DLD1 (cell line): Measurements from ENCODE around the gene PVR.
"Not testable (repeated sequence)": the region's sequence is repeated elsewhere in the genome, so short reads cannot be mapped to it uniquely, and the experiment has no call there.

ENCODE experiments used
- in situ Hi-C: cut with HindIII; loops from 2 replicates; pipeline ENCODE4 v1.10.0; 2017; ENCODE audit warnings: low sequenced_read_pairs

Gene PVR

GRCh38 chr19:44668985-44669764 is 25.5 kb downstream of the PVR start:
- in situ Hi-C loops: no loop called here

- in situ Hi-C loops: not testable (repeated sequence)
Observed at GRCh38 chr19:44670027-44670426, 26.3 kb downstream of the PVR start.

DNA sequence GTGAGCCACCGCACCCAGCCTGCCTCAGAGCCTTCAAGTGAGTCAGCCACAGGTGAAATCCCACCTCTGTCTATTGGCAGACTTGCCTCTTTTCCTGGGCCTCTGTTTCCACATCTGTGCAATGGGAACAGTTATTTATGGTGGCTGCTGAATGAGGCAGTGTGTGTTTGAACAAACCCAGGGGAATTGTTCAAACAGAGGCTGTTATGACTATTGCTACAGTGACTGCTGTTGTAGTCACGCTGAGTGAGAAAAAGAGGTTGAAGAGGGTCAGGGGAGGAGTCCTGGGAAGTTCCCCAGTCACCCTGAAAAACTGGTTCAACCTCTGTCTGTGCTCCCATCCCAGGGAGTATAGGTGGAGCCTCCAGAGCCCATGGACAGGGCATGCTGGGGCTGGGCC is 27.7 kb downstream of the PVR start, which contains the start of gene CEACAM19:
CEACAM19 (plus strand) TSS at position 83 of the 400 bp plus-strand sequence. CDS start 450 bp downstream, outside the sequence.
- in situ Hi-C loops: no loop called here

DNA sequence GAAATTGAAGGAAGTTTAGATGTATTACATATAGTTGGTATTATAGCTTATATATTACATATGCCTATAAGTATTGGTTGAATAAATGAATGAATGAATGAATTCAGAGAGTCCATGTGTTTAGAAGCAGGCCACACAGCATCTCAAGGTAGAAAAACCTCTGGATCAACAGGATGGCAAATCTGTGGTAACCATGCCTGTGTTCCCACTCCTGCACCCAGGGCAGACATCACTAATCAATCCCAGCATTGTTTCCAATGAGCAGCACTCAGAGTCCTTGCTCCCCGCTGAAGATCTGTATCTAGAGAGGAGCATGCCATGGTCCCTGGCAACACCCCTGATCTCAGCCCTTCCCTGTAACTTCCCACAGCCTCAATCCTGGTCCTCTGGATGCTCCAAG is 28.5 kb downstream of the PVR start:
- in situ Hi-C loops: no loop called here

GRCh38 chr19:44673510-44673909 is 29.8 kb downstream of the PVR start:
- in situ Hi-C loops: no loop called here

GRCh38 chr19:44675521-44675920 is 31.8 kb downstream of the PVR start:
- in situ Hi-C loops: no loop called here

DNA sequence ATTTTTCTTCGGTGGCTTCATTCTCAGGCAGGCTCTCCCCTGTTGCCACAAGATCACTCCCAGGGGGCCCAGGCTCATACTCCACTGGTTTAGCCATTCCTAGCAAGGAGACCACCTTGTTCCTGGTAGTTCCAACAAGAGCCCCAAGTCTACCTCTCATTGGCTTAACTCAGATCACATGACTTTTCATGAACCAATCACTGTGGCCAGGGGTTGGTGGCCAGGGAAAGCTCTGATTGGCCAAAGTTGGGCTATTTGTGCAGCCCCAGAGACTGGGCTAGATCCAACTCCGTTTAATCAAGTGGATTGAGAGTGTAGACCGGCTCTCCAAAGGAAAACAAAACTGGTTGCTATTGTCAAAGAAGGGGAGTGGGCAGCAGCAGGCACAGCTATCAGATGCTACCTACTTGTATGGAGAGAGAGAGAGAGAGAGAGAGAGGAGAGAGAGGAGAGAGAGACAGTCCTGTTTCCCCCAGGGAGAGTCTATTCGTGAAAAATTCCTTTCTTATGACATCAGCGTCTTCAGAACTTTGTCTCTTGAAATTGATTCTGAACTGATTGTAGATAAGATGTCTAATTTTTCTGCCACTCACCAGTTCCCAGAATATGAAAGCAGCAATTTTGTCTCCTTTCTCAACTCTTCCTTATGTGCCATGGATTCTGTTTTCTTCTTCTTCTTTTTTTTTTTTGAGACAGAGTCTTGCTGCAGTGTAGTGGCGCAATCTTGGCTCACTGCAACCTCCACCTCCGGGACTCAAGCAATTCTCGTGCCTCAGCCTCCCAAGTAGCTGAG is 33.5 kb downstream of the PVR start:
- in situ Hi-C loops: no loop called here

- in situ Hi-C loops: no loop called here
Observed at GRCh38 chr19:44680536-44680935, 36.8 kb downstream of the PVR start.

- in situ Hi-C loops: no loop called here
Observed at GRCh38 chr19:44681992-44682790, 38.5 kb downstream of the PVR start.

DNA sequence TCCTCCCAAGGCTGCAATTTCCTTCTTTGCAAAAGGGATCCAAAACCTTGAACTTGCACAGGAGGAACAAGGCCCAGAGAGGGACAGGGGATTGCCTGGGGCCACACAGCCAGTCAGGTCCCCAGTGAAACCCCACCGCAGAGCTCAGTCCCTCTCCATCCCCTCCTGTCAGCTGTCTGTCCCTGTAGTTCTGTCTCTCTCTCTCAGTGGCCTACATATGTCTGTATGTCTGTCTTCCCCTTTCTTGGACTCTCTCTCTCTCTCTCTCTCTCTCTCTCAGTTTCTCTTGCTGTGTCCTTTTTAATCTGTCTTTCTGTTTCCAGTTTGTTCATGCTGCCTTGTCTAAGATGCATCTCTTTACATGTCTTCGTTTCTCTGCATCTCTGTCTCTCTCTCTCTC is 39.1 kb downstream of the PVR start:
- in situ Hi-C loops: no loop called here

DNA sequence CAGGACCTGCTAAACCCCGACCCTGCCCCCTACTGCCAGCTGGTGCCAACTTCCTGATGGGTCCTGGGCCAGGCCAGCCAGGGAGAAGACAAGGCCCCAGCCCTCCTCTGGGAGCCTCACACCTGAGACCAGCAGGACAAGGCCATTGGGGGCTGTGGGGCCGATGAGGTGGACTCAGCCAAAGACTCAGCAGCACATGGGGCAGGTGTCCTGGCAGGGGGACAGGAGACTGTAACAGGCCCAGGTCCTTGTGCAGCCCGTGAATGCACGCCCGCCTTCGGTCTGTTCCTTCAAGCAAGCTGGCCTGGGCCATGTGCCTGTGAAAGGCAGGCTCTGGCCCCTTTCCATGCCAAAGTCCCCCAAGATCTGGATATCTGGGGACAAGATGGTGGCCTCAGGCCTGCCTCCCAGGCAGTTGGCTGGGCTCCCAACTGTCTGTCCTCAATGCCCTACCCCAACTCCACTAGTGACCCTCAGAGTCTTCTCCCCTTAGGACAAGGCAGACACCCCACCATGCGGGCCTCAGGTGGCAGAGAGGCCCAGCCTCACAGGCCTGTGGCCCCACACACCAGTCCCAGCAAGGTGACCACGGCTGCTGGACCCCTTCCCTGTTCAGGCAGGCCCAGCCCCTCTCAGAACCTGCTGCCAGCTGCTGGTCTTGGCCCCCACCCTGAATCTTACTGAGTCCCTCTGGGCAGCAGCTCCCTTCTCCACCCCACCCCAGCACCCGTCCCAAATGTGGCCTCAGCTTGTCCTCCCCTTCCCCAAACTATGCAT is 39.9 kb downstream of the PVR start:
- in situ Hi-C loops: no loop called here

DNA sequence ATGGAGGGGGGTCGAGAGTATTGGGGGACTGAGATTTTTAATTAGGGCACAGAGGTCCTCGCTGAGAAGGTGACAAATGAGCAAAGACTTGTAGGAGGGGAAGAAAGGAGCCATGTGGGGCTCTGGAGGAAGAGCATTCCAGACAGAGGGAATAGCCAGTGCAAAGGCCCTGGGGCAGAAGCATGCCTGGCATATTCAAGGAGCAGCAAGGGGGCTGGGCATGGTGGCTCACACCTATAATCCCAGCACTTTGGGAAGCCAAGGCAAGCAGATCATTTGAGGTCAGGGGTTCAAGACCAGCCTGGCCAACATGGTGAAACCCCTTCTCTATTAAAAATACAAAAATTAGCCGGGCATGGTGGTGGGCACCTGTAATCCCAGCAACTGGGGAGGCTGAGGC is 40.7 kb downstream of the PVR start:
- in situ Hi-C loops: not testable (repeated sequence)

GRCh38 chr19:44684892-44685863 is 41.5 kb downstream of the PVR start:
- in situ Hi-C loops: no loop called here

- in situ Hi-C loops: no loop called here
Observed at GRCh38 chr19:44685877-44686276, 42.2 kb downstream of the PVR start.

DNA sequence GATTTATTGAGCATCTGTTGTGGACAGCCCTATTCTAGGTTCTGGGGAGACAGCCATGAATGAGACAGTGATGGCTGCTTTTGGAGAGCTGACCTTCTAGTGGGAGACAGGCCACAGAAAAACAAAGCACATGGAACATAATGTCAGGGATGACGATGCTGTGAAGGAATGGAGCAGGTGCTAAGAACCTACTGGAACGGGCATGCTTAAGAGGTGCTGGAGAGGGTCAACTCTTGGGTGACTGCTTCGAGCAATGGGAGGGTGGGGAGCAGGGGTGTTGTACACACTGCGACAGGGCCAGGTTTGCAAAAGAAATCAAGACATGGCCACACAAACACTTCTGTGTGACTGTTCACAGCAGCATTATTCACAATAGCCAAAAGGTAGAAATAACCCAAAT is 43.2 kb downstream of the PVR start:
- in situ Hi-C loops: no loop called here

DNA sequence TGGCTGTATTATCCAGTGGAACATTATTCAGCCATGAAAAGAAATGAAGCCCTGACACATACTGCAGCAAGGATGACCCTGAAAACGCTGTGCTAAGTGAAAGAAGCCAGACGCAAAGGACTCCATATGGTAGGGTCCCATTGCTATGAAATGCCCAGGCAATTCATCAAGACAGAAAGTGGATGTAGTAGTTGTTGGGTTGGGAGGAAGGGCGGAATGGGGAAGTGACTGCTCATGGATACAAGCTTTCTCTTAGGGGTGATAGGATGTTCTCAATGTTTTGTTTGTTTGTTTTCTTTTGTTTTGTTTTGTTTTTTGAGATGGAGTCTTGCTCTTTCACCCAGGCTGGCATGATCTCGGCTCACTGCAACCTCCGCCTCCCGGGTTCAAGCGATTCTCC is 44.2 kb downstream of the PVR start:
- in situ Hi-C loops: no loop called here

DNA sequence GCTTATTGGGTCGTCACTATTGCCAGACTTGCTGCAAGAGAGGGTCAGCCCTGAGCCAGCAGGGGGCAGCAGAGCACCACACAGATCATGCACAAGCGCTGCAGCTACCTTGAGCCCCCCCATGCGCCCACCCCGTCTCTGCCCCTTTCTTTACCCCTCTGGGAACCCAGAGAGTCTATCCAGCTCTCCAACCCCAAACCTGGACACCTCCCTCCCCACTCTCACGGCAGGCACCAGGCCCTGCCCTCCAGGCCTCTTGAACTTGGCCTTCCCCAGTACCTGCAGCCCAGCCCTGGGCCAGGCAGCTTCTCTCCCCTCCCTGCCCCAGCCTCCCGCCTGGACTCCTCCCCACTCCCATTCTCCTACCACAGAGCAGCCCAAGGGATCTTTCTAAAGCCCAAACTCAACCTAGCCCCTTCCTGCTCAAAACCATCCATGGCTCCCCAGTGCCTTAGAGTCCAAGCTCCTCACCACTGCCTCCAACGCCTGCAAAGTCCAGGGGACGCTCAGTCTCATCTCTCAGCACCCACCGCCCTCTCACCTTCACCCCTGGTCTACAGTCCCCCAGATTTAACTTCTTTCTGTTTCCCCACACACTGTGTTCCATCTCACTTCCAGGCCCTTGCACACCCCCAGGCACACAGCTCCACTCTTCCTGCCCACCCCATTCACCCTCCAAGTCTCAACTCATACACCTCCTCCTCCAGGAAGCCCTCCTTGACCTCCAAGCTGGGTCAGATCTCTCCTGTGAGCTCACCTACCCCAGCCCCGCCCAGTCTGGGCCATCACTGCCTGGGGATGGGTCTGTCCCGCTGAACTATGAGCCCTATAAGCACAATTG is 45.8 kb downstream of the PVR start:
- in situ Hi-C loops: no loop called here

DNA sequence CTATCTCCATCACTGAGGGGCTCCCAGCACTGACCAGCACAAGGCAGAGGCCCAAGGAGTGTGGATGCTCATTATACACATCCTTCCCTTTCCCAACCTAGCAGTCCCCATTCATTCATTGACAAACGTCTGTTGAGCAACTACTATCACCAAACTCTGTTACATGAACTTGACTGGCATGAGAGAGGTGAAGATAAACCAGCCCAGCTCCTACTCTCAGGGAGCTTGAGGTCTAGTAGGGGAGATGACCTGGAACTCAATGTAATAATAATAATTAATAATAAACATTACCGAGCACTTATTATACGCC is 46.4 kb downstream of the PVR start:
- in situ Hi-C loops: no loop called here

DNA sequence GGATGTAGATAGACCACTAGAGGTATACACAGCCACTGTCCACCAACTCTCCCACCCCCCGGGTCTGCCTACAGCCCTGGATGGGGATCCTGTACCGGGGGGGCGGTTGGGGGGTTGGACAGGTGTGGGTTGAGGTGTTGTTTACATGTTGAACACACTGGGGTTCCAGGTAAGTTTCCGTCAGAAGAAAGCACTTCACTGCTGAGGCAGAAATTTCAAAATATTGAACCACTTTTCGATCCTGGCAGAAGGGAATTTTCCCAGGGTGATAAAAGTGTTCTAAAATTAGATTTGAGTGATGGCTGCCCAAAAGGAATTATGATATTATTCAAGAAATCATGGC is 48.6 kb downstream of the PVR start:
- in situ Hi-C loops: no loop called here
